Measurements from ENCODE around the gene ARGLU1. TPM values are rescaled to one million over a fixed set of nuclear protein-coding genes. Genes with fewer than 3 reads are reported as not detected.
A peak's percentile ranks its signal among the peaks of the same experiment; 100 is the strongest.

Gene ARGLU1
- total RNA-seq, 2 experiments from 2014 or later, result 89.2 to 91.8 TPM

- H3K36me3 Mint-ChIP-seq (ENCODE audit: low read depth), result no peaks in the 10 kb centered on the region
- no peak overlapping the region for H3K27ac Mint-ChIP-seq
- H3K27me3 Mint-ChIP-seq, result peaks cover 19% of the 10 kb centered on the region
- ATAC-seq, result no peak
- intact Hi-C loops (cut with micrococcal nuclease), result no loop called here
- TF ChIP-seq CTCF (IDR thresholded peaks at IDR 0.05), result no peak
- no peak for DNase-seq
- ChIA-PET POLR2A (no interaction called here), CTCF (interaction anchor here (0.6 to 1.3 kb wide), 2 partner anchors 22 to 237 kb away, joined by 3 to 4 read pairs; partner anchors contain the start of gene EFNB2)
- H3K4me3 Mint-ChIP-seq, result no peak overlapping the region
- H3K4me1 Mint-ChIP-seq (ENCODE audit: low read depth), result no peaks in the 10 kb centered on the region
- no peaks in the 10 kb centered on the region for H3K9me3 Mint-ChIP-seq
These were observed 54.6 kb downstream of the ARGLU1 start for GRCh38 chr13:106513025-106513983.

- CTCF ChIA-PET, result interaction anchor here (1.0 to 1.5 kb wide), 3 partner anchors 29 to 114 kb away, joined by 3 read pairs; no protein-coding TSS in a partner anchor
- Mint-ChIP-seq H3K27me3 (peaks cover 16% of the 10 kb centered on the region), H3K4me3 (no peak overlapping the region), H3K36me3 (ENCODE audit: low read depth) (no peaks in the 10 kb centered on the region), H3K9me3 (no peaks in the 10 kb centered on the region), H3K4me1 (ENCODE audit: low read depth) (peaks cover 2% of the 10 kb centered on the region), H3K27ac (no peak overlapping the region)
- ATAC-seq (peak; percentile 45), DNase-seq (peak; percentile 17)
- TF ChIP-seq CTCF (IDR thresholded peaks at IDR 0.05), result no peak
- intact Hi-C loops (cut with micrococcal nuclease), result no loop called here
- POLR2A ChIA-PET, result no interaction called here
These were observed 60.2 kb downstream of the ARGLU1 start for GRCh38 chr13:106507560-106508274.

- Mint-ChIP-seq H3K27ac (no peak overlapping the region), H3K9me3 (no peaks in the 10 kb centered on the region), H3K36me3 (ENCODE audit: low read depth) (no peaks in the 10 kb centered on the region), H3K27me3 (peaks cover 11% of the 10 kb centered on the region), H3K4me3 (no peak overlapping the region), H3K4me1 (ENCODE audit: low read depth) (peaks cover 2% of the 10 kb centered on the region)
- TF ChIP-seq CTCF (IDR thresholded peaks at IDR 0.05), result no peak
- ChIA-PET POLR2A (interaction anchor here (0.9 kb wide), 1 partner anchor 12 kb away, joined by 3 read pairs; no protein-coding TSS in a partner anchor), CTCF (no interaction called here)
- ATAC-seq, result no peak
- intact Hi-C loops (cut with micrococcal nuclease), result no loop called here
- DNase-seq, result no peak
These were observed 61.7 kb downstream of the ARGLU1 start for GRCh38 chr13:106506286-106506685.

GRCh38 chr13:106505732-106506131, 62.2 kb downstream of the ARGLU1 start:
- TF ChIP-seq CTCF (IDR thresholded peaks at IDR 0.05), result no peak
- intact Hi-C loops (cut with micrococcal nuclease), result no loop called here
- Mint-ChIP-seq H3K27me3 (peaks cover 12% of the 10 kb centered on the region), H3K36me3 (ENCODE audit: low read depth) (no peaks in the 10 kb centered on the region), H3K9me3 (no peaks in the 10 kb centered on the region), H3K27ac (no peak overlapping the region), H3K4me3 (no peak overlapping the region), H3K4me1 (ENCODE audit: low read depth) (peaks cover 2% of the 10 kb centered on the region)
- DNase-seq (no peak), ATAC-seq (no peak)
- ChIA-PET POLR2A (interaction anchor here (0.9 kb wide), 1 partner anchor 12 kb away, joined by 3 read pairs; no protein-coding TSS in a partner anchor), CTCF (no interaction called here)
